CD4-positive, alpha-beta T cell treated with Interleukin-12 subunit alpha and Interleukin-12 subunit beta, for 1 hour (primary cell): ENCODE data around the gene KDF1.
"Not testable (repeated sequence)": the region's sequence is repeated elsewhere in the genome, so short reads cannot be mapped to it uniquely, and the experiment has no call there.

ENCODE experiments used
- DNase-seq: peaks from one replicate; pipeline ENCODE4 v3.0.0-alpha.2; 2020

Gene KDF1

GRCh38 chr1:26951821-26952497, 8.3 kb downstream of the KDF1 start:
- no peak for DNase-seq

GRCh38 chr1:26951216-26951615, 9.1 kb downstream of the KDF1 start:
- no peak for DNase-seq

GRCh38 chr1:26950602-26951001, 9.7 kb downstream of the KDF1 start:
- no peak for DNase-seq

GRCh38 chr1:26949926-26950319, 10.3 kb downstream of the KDF1 start:
- no peak for DNase-seq

GRCh38 chr1:26949266-26949925, 10.9 kb downstream of the KDF1 start:
- no peak for DNase-seq

GRCh38 chr1:26948725-26949057, 11.6 kb downstream of the KDF1 start:
- not testable (repeated sequence) for DNase-seq

GRCh38 chr1:26946270-26946669, 14.0 kb downstream of the KDF1 start:
- DNase-seq, result no peak

GRCh38 chr1:26945728-26946127, 14.5 kb downstream of the KDF1 start:
- DNase-seq, result no peak

GRCh38 chr1:26945138-26945537, 15.1 kb downstream of the KDF1 start:
- no peak for DNase-seq

- DNase-seq, result no peak
Observed at GRCh38 chr1:26942656-26943055, 17.6 kb downstream of the KDF1 start.

GRCh38 chr1:26941311-26941710, 19.0 kb downstream of the KDF1 start:
- no peak for DNase-seq

- DNase-seq, result no peak
Observed at GRCh38 chr1:26938659-26939025, 21.6 kb downstream of the KDF1 start.

GRCh38 chr1:26938004-26938658, 22.1 kb downstream of the KDF1 start:
- no peak for DNase-seq

GRCh38 chr1:26936823-26937222, 23.4 kb downstream of the KDF1 start:
- no peak for DNase-seq

GRCh38 chr1:26932531-26932930, 27.7 kb downstream of the KDF1 start:
- no peak for DNase-seq

GRCh38 chr1:26923711-26924110, 36.6 kb downstream of the KDF1 start:
- DNase-seq, result no peak

GRCh38 chr1:26922901-26923300, 37.4 kb downstream of the KDF1 start:
- no peak for DNase-seq

- no peak for DNase-seq
Observed at GRCh38 chr1:26922431-26922729, 37.9 kb downstream of the KDF1 start.

- DNase-seq, result peak; percentile 97
Observed at GRCh38 chr1:26921540-26922430, 38.5 kb downstream of the KDF1 start, which contains the start of gene NUDC. TSS of gene NUDC (plus strand) at chr1:26921743. CDS start at chr1:26921849, 106 bp downstream.

GRCh38 chr1:26921126-26921539, 39.1 kb downstream of the KDF1 start:
- DNase-seq, result no peak

- no peak for DNase-seq
Observed at GRCh38 chr1:26915204-26915842, 44.9 kb downstream of the KDF1 start.

GRCh38 chr1:26913754-26914619, 46.3 kb downstream of the KDF1 start, which contains the start of gene NR0B2:
TSS of gene NR0B2 (minus strand) at chr1:26913975. CDS start at chr1:26913940, 35 bp downstream.
- DNase-seq, result no peak
